Measurements from ENCODE around the gene PTPN20.

PTPN20 gene

DNA sequence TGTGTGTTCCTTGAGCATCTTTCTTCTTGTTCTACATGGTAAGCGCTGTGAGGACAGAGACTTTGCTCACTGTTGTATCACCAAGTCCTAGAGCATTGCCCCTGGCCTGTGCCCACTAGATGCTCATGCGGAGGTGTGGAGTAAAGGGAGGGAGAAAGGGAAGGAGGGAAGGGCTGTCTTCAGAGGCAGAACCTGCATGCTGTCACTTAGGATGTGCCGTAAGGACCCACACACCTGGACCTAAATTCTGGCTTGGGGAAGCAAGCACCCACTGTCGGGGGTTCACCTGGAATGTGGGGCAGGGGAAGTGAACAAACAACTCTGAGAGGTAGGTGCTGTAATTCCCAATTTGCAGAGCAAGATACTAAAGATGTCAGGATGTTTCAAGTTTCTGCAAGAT lies 129.5 kb downstream of the PTPN20 start:
- Histone ChIP-seq H3K9ac (no peak overlapping the region), H3K4me1 (no peaks in the 10 kb centered on the region), H3K9me3 (ENCODE audit: control insufficient read depth, low read length) (no peaks in the 10 kb centered on the region), H3K4me2 (ENCODE audit: low read length) (no peak overlapping the region), H2AFZ (no peak overlapping the region), H3K36me3 (ENCODE audit: control insufficient read depth, insufficient read depth, low read length) (no peaks in the 10 kb centered on the region), H3K79me2 (no peaks in the 10 kb centered on the region), H3K4me3 (ENCODE audit: low read depth, low read length) (no peak overlapping the region), H3K27ac (no peak overlapping the region), H3K27me3 (ENCODE audit: control insufficient read depth, insufficient read depth, low read length) (no peaks in the 10 kb centered on the region)
- no peak for TF ChIP-seq CTCF (IDR thresholded peaks at IDR 0.05)

- Histone ChIP-seq H3K4me1 (no peaks in the 10 kb centered on the region), H3K4me2 (ENCODE audit: low read length) (no peak overlapping the region), H3K27ac (no peak overlapping the region), H3K4me3 (ENCODE audit: low read depth, low read length) (no peak overlapping the region), H3K27me3 (ENCODE audit: control insufficient read depth, insufficient read depth, low read length) (no peaks in the 10 kb centered on the region), H3K36me3 (ENCODE audit: control insufficient read depth, insufficient read depth, low read length) (no peaks in the 10 kb centered on the region), H3K9ac (no peak overlapping the region), H3K79me2 (no peaks in the 10 kb centered on the region), H3K9me3 (ENCODE audit: control insufficient read depth, low read length) (no peaks in the 10 kb centered on the region), H2AFZ (no peak overlapping the region)
- no peak for TF ChIP-seq CTCF (IDR thresholded peaks at IDR 0.05)
These were observed 130.4 kb downstream of the PTPN20 start for GRCh38 chr10:47041396-47042198.

DNA sequence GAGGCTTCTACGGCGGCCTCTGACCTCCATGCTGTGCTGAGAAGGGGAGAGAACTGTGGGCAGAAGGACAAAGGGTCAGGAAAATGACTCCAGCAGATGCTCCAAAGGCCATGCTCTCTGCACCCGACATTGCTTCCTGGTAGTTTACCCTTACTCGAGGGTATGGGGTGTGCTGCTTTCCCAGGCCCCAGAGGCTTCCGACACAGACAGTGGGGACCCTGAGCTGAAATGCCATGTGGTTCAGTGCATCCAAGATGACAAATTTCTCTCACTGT lies 130.9 kb downstream of the PTPN20 start:
- Histone ChIP-seq H3K9me3 (ENCODE audit: control insufficient read depth, low read length) (no peaks in the 10 kb centered on the region), H3K79me2 (no peaks in the 10 kb centered on the region), H3K36me3 (ENCODE audit: control insufficient read depth, insufficient read depth, low read length) (no peaks in the 10 kb centered on the region), H3K4me1 (no peaks in the 10 kb centered on the region), H2AFZ (no peak overlapping the region), H3K9ac (no peak overlapping the region), H3K4me3 (ENCODE audit: low read depth, low read length) (no peak overlapping the region), H3K4me2 (ENCODE audit: low read length) (no peak overlapping the region), H3K27ac (no peak overlapping the region), H3K27me3 (ENCODE audit: control insufficient read depth, insufficient read depth, low read length) (no peaks in the 10 kb centered on the region)
- TF ChIP-seq CTCF (IDR thresholded peaks at IDR 0.05): no peak

DNA sequence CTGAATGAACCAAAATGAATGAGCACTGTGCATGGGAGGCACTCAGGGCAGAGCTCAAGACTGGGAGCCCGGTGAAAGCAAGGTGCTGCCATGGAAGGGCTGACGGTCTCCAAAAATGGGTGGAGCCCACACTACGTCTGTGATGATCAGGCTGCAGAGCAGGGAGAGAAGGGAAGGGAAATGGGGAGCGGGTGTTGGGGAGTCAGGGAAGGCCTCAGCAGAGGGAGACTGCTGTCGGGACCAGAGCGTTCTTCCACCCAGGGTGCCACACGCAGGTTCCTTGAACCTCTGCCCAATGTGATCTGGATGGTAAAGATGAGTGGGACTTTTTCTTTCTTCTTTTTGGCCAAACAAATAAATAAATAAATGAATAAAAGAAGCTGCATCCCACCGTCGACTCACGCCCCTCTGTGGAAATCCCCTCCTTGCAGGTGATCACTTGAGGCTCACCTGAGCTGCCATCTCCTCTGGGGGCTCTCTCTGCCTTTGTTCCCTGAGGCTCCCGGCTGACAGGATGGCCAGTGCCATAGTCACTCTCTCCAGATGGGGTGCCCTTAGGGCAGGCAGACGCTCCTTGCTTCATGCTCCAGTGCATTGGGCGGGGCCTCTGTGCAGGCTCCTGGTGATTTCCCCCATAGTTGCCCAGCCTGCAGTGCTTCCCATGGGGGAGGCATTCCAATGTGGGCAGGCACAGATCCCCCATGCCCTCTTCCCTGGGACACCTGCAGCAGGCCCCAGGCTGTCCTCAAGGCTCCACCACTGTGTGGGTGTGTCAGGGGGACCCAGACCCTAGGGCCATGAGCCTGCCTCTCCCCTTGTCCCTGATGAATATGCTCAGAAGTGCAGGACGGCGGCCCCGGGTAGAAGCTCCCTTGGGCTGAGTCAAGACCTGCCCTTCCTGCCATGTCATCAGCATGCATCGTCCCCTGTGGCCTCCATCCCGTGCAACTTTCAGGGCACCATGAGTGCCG lies 131.8 kb downstream of the PTPN20 start:
- Histone ChIP-seq H3K27me3 (ENCODE audit: control insufficient read depth, insufficient read depth, low read length) (no peaks in the 10 kb centered on the region), H3K4me3 (ENCODE audit: low read depth, low read length) (no peak overlapping the region), H3K27ac (no peak overlapping the region), H3K36me3 (ENCODE audit: control insufficient read depth, insufficient read depth, low read length) (no peaks in the 10 kb centered on the region), H3K4me1 (no peaks in the 10 kb centered on the region), H2AFZ (no peak overlapping the region), H3K9ac (no peak overlapping the region), H3K79me2 (no peaks in the 10 kb centered on the region), H3K9me3 (ENCODE audit: control insufficient read depth, low read length) (no peaks in the 10 kb centered on the region), H3K4me2 (ENCODE audit: low read length) (no peak overlapping the region)
- TF ChIP-seq CTCF (IDR thresholded peaks at IDR 0.05): no peak

Data from parathyroid adenoma (tissue), 2 donors.